Measurements from ENCODE around the gene SLC20A1. TPM values are rescaled to one million over a fixed set of nuclear protein-coding genes. Genes with fewer than 3 reads are reported as not detected.

The SLC20A1 gene
- total RNA-seq, 1 donor from 2014 or later, result 114 TPM

- Mint-ChIP-seq H3K27ac (ENCODE audit: unreplicated experiment) (no peak overlapping the region), H3K27me3 (ENCODE audit: low read depth) (no peaks in the 10 kb centered on the region), H3K9me3 (no peaks in the 10 kb centered on the region)
Observed at GRCh38 chr2:112602917-112603316, 42.8 kb upstream of the SLC20A1 start.

DNA sequence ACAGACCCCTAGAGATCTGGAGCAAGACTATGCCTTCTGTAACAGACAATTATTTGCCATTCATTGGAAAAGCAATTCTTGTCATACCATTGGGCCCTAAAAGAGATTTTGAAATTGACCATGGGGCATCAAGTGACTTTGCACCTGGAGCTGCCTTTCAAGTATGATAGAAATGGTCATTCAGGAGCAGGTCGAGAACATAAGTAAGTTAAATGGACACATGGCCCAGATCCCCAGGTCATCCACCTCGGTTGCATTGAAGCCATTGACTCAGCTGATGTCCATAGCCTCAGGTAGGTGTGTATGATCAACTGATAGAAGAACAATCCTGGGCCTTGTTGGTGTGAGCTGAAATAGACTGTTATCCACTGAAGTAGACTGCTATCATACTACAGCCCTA is 42.0 kb upstream of the SLC20A1 start:
- Mint-ChIP-seq H3K4me3 (no peak overlapping the region), H3K27ac (ENCODE audit: unreplicated experiment) (no peak overlapping the region)
- DNase-seq (ENCODE audit: low read depth, low spot score), result no peak

More at GRCh38 chr2:112602917-112603316, 42.8 kb upstream of the SLC20A1 start:
- Mint-ChIP-seq H3K36me3 (ENCODE audit: low read depth) (no peaks in the 10 kb centered on the region), H3K4me3 (no peak overlapping the region), H3K4me1 (peaks cover 6% of the 10 kb centered on the region)
- TF ChIP-seq, protein P1, sequence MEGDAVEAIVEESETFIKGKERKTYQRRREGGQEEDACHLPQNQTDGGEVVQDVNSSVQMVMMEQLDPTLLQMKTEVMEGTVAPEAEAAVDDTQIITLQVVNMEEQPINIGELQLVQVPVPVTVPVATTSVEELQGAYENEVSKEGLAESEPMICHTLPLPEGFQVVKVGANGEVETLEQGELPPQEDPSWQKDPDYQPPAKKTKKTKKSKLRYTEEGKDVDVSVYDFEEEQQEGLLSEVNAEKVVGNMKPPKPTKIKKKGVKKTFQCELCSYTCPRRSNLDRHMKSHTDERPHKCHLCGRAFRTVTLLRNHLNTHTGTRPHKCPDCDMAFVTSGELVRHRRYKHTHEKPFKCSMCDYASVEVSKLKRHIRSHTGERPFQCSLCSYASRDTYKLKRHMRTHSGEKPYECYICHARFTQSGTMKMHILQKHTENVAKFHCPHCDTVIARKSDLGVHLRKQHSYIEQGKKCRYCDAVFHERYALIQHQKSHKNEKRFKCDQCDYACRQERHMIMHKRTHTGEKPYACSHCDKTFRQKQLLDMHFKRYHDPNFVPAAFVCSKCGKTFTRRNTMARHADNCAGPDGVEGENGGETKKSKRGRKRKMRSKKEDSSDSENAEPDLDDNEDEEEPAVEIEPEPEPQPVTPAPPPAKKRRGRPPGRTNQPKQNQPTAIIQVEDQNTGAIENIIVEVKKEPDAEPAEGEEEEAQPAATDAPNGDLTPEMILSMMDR (conservative IDR thresholded peaks at IDR 0.05), result no peak
- DNase-seq (ENCODE audit: low read depth, low spot score), result no peak

GRCh38 chr2:112604952-112605351 is 40.8 kb upstream of the SLC20A1 start:
- no peaks in the 10 kb centered on the region for H3K27me3 Mint-ChIP-seq (ENCODE audit: low read depth)
- no peaks in the 10 kb centered on the region for H3K36me3 Mint-ChIP-seq (ENCODE audit: low read depth)
- H3K4me1 Mint-ChIP-seq, result peaks cover 3% of the 10 kb centered on the region
- peaks cover 2% of the 10 kb centered on the region for H3K9me3 Mint-ChIP-seq
- no peak overlapping the region for H3K27ac Mint-ChIP-seq (ENCODE audit: unreplicated experiment)
- no peak for DNase-seq (ENCODE audit: low read depth, low spot score)
- TF ChIP-seq, protein P1 (conservative IDR thresholded peaks at IDR 0.05), result no peak
- no peak overlapping the region for H3K4me3 Mint-ChIP-seq

More for the DNA sequence above, 42.0 kb upstream of the SLC20A1 start:
- peaks cover 6% of the 10 kb centered on the region for H3K4me1 Mint-ChIP-seq
- H3K27me3 Mint-ChIP-seq (ENCODE audit: low read depth), result no peaks in the 10 kb centered on the region
- H3K9me3 Mint-ChIP-seq, result no peaks in the 10 kb centered on the region
- TF ChIP-seq, protein P1 (conservative IDR thresholded peaks at IDR 0.05), result no peak
- no peaks in the 10 kb centered on the region for H3K36me3 Mint-ChIP-seq (ENCODE audit: low read depth)

GRCh38 chr2:112605926-112606325 is 39.8 kb upstream of the SLC20A1 start:
- no peak overlapping the region for H3K4me3 Mint-ChIP-seq
- TF ChIP-seq, protein P1 (conservative IDR thresholded peaks at IDR 0.05), result no peak
- no peaks in the 10 kb centered on the region for H3K36me3 Mint-ChIP-seq (ENCODE audit: low read depth)
- no peak for DNase-seq (ENCODE audit: low read depth, low spot score)
- H3K27ac Mint-ChIP-seq (ENCODE audit: unreplicated experiment), result no peak overlapping the region
- H3K27me3 Mint-ChIP-seq (ENCODE audit: low read depth), result peaks cover 9% of the 10 kb centered on the region
- H3K4me1 Mint-ChIP-seq, result no peaks in the 10 kb centered on the region
- peaks cover 5% of the 10 kb centered on the region for H3K9me3 Mint-ChIP-seq

- Mint-ChIP-seq H3K27me3 (ENCODE audit: low read depth) (peaks cover 14% of the 10 kb centered on the region), H3K36me3 (ENCODE audit: low read depth) (no peaks in the 10 kb centered on the region)
- TF ChIP-seq, protein P1 (conservative IDR thresholded peaks at IDR 0.05), result no peak
Observed at GRCh38 chr2:112606547-112606946, 39.2 kb upstream of the SLC20A1 start.

More at GRCh38 chr2:112606547-112606946, 39.2 kb upstream of the SLC20A1 start:
- peaks cover 5% of the 10 kb centered on the region for H3K9me3 Mint-ChIP-seq
- H3K27ac Mint-ChIP-seq (ENCODE audit: unreplicated experiment), result no peak overlapping the region
- no peak overlapping the region for H3K4me3 Mint-ChIP-seq
- H3K4me1 Mint-ChIP-seq, result no peaks in the 10 kb centered on the region
- no peak for DNase-seq (ENCODE audit: low read depth, low spot score)
